HepG2 (cell line): ENCODE results near the gene RBCK1. TPM values are rescaled to one million over a fixed set of nuclear protein-coding genes. Genes with fewer than 3 reads are reported as not detected.

Experiments used
- CENPT ChIP-seq: sonication (generic); formaldehyde crosslinking; IDR thresholded peaks from 2 replicates; pipeline ENCODE4 v1.8.0; 2022; ENCODE audit warnings: low read depth, mild to moderate bottlenecking, moderate library complexity, missing genetic modification reagents
- HIVEP1 ChIP-seq: sonication (generic); formaldehyde crosslinking; IDR thresholded peaks from 2 replicates; pipeline ENCODE4 v1.4.0; 2020; ENCODE audit warnings: mild to moderate bottlenecking, missing genetic modification reagents
- KDM4B ChIP-seq: sonication (generic); formaldehyde crosslinking; IDR thresholded peaks from 2 replicates; pipeline ENCODE4 v1.4.0; 2020; ENCODE audit warnings: missing genetic modification reagents
- KLF15 ChIP-seq: sonication (generic); formaldehyde crosslinking; IDR thresholded peaks from 2 replicates; pipeline ENCODE4 v1.8.1; 2023; ENCODE audit warnings: borderline replicate concordance, mild to moderate bottlenecking, inconsistent platforms, missing genetic modification reagents, mixed read lengths
- MED1 ChIP-seq: sonication (generic); formaldehyde crosslinking; IDR thresholded peaks from 2 replicates; pipeline ENCODE4 v1.4.0; 2020; ENCODE audit warnings: missing genetic modification reagents
- MTF2 ChIP-seq: sonication (generic); formaldehyde crosslinking; IDR thresholded peaks from 2 replicates; pipeline ENCODE4 v1.5.0; 2020; ENCODE audit warnings: missing genetic modification reagents, borderline replicate concordance
- NFKB2 ChIP-seq: sonication (generic); formaldehyde crosslinking; IDR thresholded peaks from 2 replicates; pipeline ENCODE4 v1.4.0; 2020; ENCODE audit warnings: missing genetic modification reagents, borderline replicate concordance
- PRMT3 ChIP-seq: sonication (generic); formaldehyde crosslinking; IDR thresholded peaks from 2 replicates; pipeline ENCODE4 v1.8.1; 2022; ENCODE audit warnings: low read depth, mild to moderate bottlenecking, moderate library complexity, missing genetic modification reagents, borderline replicate concordance
- REXO4 ChIP-seq: sonication (generic); formaldehyde crosslinking; IDR thresholded peaks from 2 replicates; pipeline ENCODE4 v1.8.0; 2022; ENCODE audit warnings: missing genetic modification reagents, mild to moderate bottlenecking, borderline replicate concordance
- ZBTB21 ChIP-seq: sonication (generic); formaldehyde crosslinking; IDR thresholded peaks from 2 replicates; pipeline ENCODE4 v1.4.0; 2020; ENCODE audit warnings: missing genetic modification reagents
- ZBTB33 ChIP-seq: sonication (generic); formaldehyde crosslinking; IDR thresholded peaks from 2 replicates; pipeline ENCODE4 v1.4.0; 2020; ENCODE audit warnings: missing genetic modification reagents
- ZNF256 ChIP-seq: sonication (generic); formaldehyde crosslinking; conservative IDR thresholded peaks from 2 replicates; pipeline ENCODE4 v1.4.0; 2020; ENCODE audit warnings: missing genetic modification reagents
- ZNF335 ChIP-seq: sonication (generic); formaldehyde crosslinking; IDR thresholded peaks from 2 replicates; pipeline ENCODE4 v1.4.0; 2020; ENCODE audit warnings: missing genetic modification reagents
- ZNF687 ChIP-seq: sonication (generic); formaldehyde crosslinking; IDR thresholded peaks from 2 replicates; pipeline ENCODE4 v1.5.1; 2020; ENCODE audit warnings: mild to moderate bottlenecking, missing genetic modification reagents, moderate library complexity
- ZNF691 ChIP-seq: sonication (generic); formaldehyde crosslinking; IDR thresholded peaks from 2 replicates; pipeline ENCODE4 v1.4.0; 2020; ENCODE audit warnings: missing genetic modification reagents, low read depth, mild to moderate bottlenecking, borderline replicate concordance
- ZNF784 ChIP-seq: sonication (generic); formaldehyde crosslinking; IDR thresholded peaks from 2 replicates; pipeline ENCODE4 v1.5.1; 2020; ENCODE audit warnings: missing genetic modification reagents, mild to moderate bottlenecking, borderline replicate concordance
- polyA plus RNA-seq, 8 experiments: library from polyadenylated mRNA; depleted of rRNA in 3 of 8; stranded (reverse) in 7 of 8; unstranded in 1 of 8; fragments of >200 nt; fragmentation: Illumina TruSeq in 4 of 8; extraction: Trizol in 4 of 8; gene quantifications; 2 replicates each; pipeline versions ENCODE4 v1.2.1 to v1.2.3, GENCODE V29; 2011 to 2016; ENCODE audit warnings: low read depth in 4 of 8, missing spikeins in 1 of 8, mixed read lengths in 1 of 8; ENCODE audit not compliant: insufficient read depth in 1 of 8
- total RNA-seq, 5 experiments: library from RNA; depleted of rRNA; stranded (reverse); fragments of >200 nt; fragmentation: Illumina TruSeq; extraction: Trizol; gene quantifications; 2 replicates each; pipeline ENCODE4 v1.2.3, GENCODE V29; 2016; ENCODE audit warnings: low read depth in 1 of 5
- TF ChIP-seq, protein P1 (sequence below): IDR thresholded peaks from 2 replicates; pipeline ENCODE4 v1.6.1; 2012; ENCODE audit warnings: low read length, improper control_type of control experiment

Gene RBCK1
- total and polyA plus RNA-seq, 2 of the 13 experiments (the other 11 are each of a cell fraction or from before 2014, with no cell fraction given): 149 to 215 TPM

- TF ChIP-seq, protein P1, sequence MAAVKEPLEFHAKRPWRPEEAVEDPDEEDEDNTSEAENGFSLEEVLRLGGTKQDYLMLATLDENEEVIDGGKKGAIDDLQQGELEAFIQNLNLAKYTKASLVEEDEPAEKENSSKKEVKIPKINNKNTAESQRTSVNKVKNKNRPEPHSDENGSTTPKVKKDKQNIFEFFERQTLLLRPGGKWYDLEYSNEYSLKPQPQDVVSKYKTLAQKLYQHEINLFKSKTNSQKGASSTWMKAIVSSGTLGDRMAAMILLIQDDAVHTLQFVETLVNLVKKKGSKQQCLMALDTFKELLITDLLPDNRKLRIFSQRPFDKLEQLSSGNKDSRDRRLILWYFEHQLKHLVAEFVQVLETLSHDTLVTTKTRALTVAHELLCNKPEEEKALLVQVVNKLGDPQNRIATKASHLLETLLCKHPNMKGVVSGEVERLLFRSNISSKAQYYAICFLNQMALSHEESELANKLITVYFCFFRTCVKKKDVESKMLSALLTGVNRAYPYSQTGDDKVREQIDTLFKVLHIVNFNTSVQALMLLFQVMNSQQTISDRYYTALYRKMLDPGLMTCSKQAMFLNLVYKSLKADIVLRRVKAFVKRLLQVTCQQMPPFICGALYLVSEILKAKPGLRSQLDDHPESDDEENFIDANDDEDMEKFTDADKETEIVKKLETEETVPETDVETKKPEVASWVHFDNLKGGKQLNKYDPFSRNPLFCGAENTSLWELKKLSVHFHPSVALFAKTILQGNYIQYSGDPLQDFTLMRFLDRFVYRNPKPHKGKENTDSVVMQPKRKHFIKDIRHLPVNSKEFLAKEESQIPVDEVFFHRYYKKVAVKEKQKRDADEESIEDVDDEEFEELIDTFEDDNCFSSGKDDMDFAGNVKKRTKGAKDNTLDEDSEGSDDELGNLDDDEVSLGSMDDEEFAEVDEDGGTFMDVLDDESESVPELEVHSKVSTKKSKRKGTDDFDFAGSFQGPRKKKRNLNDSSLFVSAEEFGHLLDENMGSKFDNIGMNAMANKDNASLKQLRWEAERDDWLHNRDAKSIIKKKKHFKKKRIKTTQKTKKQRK: no peak
- no peak; the same call in 1 of the 2 replicates for TF ChIP-seq KDM4B
- TF ChIP-seq ZNF256: no peak
- 0 out of 2 replicates have a peak, but pooled peaks have one; percentile 47 for TF ChIP-seq REXO4 (CRISPR knock-in tag)
- TF ChIP-seq PRMT3 (CRISPR knock-in tag): no peak
- 0 out of 2 replicates have a peak, but pooled peaks have one; percentile 24 for TF ChIP-seq MED1 (CRISPR knock-in tag)
- TF ChIP-seq ZNF687 (CRISPR knock-in tag): peak; percentile 64
- TF ChIP-seq ZBTB33 (CRISPR knock-in tag): no peak
- no peak for TF ChIP-seq CENPT (CRISPR knock-in tag)
- no peak for TF ChIP-seq HIVEP1 (CRISPR knock-in tag)
- no peak for TF ChIP-seq ZNF335 (CRISPR knock-in tag)
- no peak for TF ChIP-seq KLF15 (CRISPR knock-in tag)
- TF ChIP-seq ZNF691 (CRISPR knock-in tag): no peak
- TF ChIP-seq NFKB2 (CRISPR knock-in tag): peak; percentile 65; the same call in 1 of the 2 replicates
- TF ChIP-seq ZNF784 (CRISPR knock-in tag): no peak
- no peak for TF ChIP-seq ZBTB21
- TF ChIP-seq MTF2 (CRISPR knock-in tag): 0 out of 2 replicates have a peak, but pooled peaks have one; percentile 27
Observed at GRCh38 chr20:409697-410559, 1.8 kb downstream of the RBCK1 start (continued).
